Adrenal gland (tissue), 5 donors: ENCODE measurements around the gene SCLY.

ENCODE experiments used
- POLR2A ChIP-seq, 2 donors: fragments of 450-650 bp; IDR thresholded peaks; one replicate each; pipeline ENCODE4 v1.6.1; 2017; ENCODE audit warnings: antibody characterized with exemption in 2 of 2, mild to moderate bottlenecking in 2 of 2, moderate library complexity in 1 of 2
- TF ChIP-seq, protein P1 (sequence below), 6 experiments: fragments of 450-650 bp in 4 of 6; fragments of 200-600 bp in 2 of 6; sonication (generic) in 1 of 6; IDR thresholded peaks; 1 replicate in 5 of 6; 2 replicates in 1 of 6; pipeline versions ENCODE4 v1.5.1 to v1.8.0; 2016 to 2021; ENCODE audit warnings: antibody characterized with exemption in 6 of 6, mild to moderate bottlenecking in 2 of 6, moderate library complexity in 1 of 6
- donor health status: DM: no; HTN: no; CAD: no.

DNA sequence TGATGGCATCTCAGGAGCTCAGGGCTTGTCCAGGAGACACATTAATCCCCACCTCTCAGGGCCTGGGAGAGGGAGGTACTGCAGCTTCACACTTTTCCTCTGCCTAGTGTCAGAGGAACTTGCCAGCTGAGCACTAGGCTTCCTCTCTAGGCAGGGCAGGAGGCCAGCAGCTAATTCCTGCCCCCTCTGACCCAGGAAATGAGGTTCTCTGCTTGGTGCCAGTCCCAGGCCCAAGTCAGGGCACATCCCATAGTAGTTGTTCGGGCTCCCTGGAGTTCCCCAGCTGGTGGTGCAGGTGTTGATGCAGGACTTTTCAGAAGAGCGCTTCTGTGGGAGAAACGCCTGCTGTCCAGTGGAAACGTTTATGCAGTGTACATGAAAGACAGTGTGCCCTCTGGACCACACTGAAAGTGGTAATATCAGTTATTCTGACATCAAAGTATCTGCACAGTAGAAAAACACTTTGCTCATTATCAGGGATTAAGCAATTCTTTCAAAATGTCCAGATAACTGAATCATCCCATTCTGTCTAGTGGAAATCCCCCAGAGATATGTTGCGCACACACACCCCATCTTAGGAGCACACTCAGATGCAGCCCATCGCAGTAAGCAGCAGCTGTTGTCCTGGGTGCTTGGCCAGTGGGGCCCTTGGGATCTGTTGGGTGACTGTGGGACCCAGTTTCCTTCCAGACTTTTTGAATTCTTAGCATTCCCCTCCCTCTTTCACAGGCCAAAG, 17.8 kb upstream of the SCLY start:
- TF ChIP-seq, protein P1, sequence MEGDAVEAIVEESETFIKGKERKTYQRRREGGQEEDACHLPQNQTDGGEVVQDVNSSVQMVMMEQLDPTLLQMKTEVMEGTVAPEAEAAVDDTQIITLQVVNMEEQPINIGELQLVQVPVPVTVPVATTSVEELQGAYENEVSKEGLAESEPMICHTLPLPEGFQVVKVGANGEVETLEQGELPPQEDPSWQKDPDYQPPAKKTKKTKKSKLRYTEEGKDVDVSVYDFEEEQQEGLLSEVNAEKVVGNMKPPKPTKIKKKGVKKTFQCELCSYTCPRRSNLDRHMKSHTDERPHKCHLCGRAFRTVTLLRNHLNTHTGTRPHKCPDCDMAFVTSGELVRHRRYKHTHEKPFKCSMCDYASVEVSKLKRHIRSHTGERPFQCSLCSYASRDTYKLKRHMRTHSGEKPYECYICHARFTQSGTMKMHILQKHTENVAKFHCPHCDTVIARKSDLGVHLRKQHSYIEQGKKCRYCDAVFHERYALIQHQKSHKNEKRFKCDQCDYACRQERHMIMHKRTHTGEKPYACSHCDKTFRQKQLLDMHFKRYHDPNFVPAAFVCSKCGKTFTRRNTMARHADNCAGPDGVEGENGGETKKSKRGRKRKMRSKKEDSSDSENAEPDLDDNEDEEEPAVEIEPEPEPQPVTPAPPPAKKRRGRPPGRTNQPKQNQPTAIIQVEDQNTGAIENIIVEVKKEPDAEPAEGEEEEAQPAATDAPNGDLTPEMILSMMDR (IDR thresholded peaks at IDR 0.05): no peak
- TF ChIP-seq POLR2A (IDR thresholded peaks at IDR 0.05): no peak
